AG04450 (cell line): ENCODE measurements around the gene KRT10. TPM values are rescaled to one million over a fixed set of nuclear protein-coding genes. Genes with fewer than 3 reads are reported as not detected.
A peak's percentile ranks its signal among the peaks of the same experiment; 100 is the strongest.

Experiments used
- CTCF ChIA-PET: fragments of 300-600, 350-600 bp; formaldehyde crosslinking; extraction: SDS; loops from one replicate; lab custom pipeline; 2022; ENCODE audit warnings: antibody characterized with exemption, inconsistent platforms; lab: Charles Lee
- POLR2A ChIA-PET: fragments of 350-600 bp; formaldehyde crosslinking; extraction: SDS; loops from one replicate; lab custom pipeline; 2021; ENCODE audit warnings: antibody characterized with exemption, inconsistent platforms; lab: Yijun Ruan, JAX
- DNase-seq: peaks from one replicate; pipeline ENCODE4 v3.0.0-alpha.2; 2011; ENCODE audit warnings: low read depth, low spot score
- H3K27ac ChIP-seq: one replicate; pipeline ENCODE4 v1.5.1; 2012; ENCODE audit warnings: low read depth, low read length, control low read depth
- H3K27me3 ChIP-seq: one replicate; pipeline ENCODE4 v1.6.0; 2012; ENCODE audit warnings: low read length; ENCODE audit not compliant: control insufficient read depth, insufficient read depth
- H3K4me3 ChIP-seq: 2 replicates; pipeline ENCODE4 v1.5.1; 2011; ENCODE audit warnings: mild to moderate bottlenecking, low read depth, low read length, control low read depth
- H3K9me3 ChIP-seq: 2 replicates; pipeline ENCODE4 v1.5.1; 2012; ENCODE audit warnings: low read length; ENCODE audit not compliant: control insufficient read depth, insufficient read depth
- polyA plus RNA-seq: library from polyadenylated mRNA; depleted of rRNA; stranded (reverse); fragments of >200 nt; gene quantifications from 2 replicates; pipeline ENCODE4 v1.2.3, GENCODE V29; 2011
- TF ChIP-seq, protein P1 (sequence below): IDR thresholded peaks from 2 replicates; pipeline ENCODE4 v1.5.1; 2011; ENCODE audit warnings: low read depth, low read length, control low read depth, inconsistent platforms

Gene KRT10
- polyA plus RNA-seq, 1 experiment: 35.8 TPM

DNA sequence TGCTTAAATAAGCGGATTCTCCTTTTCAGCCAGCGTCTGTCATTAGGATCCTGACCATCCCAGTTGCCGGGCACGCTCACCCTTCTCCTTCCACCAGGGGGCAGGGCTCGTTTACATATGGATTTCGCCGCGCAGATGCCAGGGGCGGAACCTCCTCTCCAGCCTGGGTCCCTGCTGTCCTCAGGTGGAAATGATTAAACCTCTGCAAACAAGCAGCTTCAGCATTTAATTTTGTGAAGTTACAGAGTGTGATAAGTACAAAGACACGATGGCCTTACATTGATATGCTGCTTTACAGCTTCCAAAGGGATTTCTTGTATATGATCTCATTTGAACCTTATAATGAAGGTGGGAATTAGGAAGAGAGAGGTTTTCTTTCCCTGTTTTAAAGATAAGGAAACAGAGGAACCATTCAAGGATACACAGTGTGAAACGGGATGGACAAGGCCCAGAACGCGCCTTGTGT lies 18.8 kb downstream of the KRT10 start:
- Histone ChIP-seq H3K27ac (no peak overlapping the region), H3K27me3 (peaks cover 33% of the 10 kb centered on the region), H3K4me3 (no peak overlapping the region), H3K9me3 (no peaks in the 10 kb centered on the region)
- TF ChIP-seq, protein P1, sequence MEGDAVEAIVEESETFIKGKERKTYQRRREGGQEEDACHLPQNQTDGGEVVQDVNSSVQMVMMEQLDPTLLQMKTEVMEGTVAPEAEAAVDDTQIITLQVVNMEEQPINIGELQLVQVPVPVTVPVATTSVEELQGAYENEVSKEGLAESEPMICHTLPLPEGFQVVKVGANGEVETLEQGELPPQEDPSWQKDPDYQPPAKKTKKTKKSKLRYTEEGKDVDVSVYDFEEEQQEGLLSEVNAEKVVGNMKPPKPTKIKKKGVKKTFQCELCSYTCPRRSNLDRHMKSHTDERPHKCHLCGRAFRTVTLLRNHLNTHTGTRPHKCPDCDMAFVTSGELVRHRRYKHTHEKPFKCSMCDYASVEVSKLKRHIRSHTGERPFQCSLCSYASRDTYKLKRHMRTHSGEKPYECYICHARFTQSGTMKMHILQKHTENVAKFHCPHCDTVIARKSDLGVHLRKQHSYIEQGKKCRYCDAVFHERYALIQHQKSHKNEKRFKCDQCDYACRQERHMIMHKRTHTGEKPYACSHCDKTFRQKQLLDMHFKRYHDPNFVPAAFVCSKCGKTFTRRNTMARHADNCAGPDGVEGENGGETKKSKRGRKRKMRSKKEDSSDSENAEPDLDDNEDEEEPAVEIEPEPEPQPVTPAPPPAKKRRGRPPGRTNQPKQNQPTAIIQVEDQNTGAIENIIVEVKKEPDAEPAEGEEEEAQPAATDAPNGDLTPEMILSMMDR: peak; percentile 95
- peak; percentile 16 for DNase-seq
- ChIA-PET CTCF (interaction anchor here (0.6 to 4.5 kb wide), 14 partner anchors 11 to 863 kb away, joined by 3 to 34 read pairs (median 4); no protein-coding TSS in a partner anchor), POLR2A (no interaction called here)

- Histone ChIP-seq H3K27me3 (peaks cover 29% of the 10 kb centered on the region), H3K4me3 (no peak overlapping the region), H3K27ac (no peak overlapping the region), H3K9me3 (no peaks in the 10 kb centered on the region; the same call in 1 of the 2 replicates)
- no peak for DNase-seq
- TF ChIP-seq, protein P1: no peak
- ChIA-PET POLR2A (no interaction called here), CTCF (interaction anchor here (1.0 to 1.1 kb wide), 3 partner anchors 862 to 866 kb away, joined by 3 read pairs; no protein-coding TSS in a partner anchor)
These were observed 21.3 kb downstream of the KRT10 start for GRCh38 chr17:40801157-40801556.

GRCh38 chr17:40800381-40800780 lies 22.0 kb downstream of the KRT10 start:
- DNase-seq: no peak
- ChIA-PET POLR2A (no interaction called here), CTCF (interaction anchor here (0.5 to 1.1 kb wide), 3 partner anchors 849 to 867 kb away, joined by 3 read pairs; no protein-coding TSS in a partner anchor)
- Histone ChIP-seq H3K27me3 (peaks cover 32% of the 10 kb centered on the region), H3K9me3 (no peaks in the 10 kb centered on the region; the same call in 1 of the 2 replicates), H3K4me3 (no peak overlapping the region), H3K27ac (no peak overlapping the region)
- TF ChIP-seq, protein P1: no peak

DNA sequence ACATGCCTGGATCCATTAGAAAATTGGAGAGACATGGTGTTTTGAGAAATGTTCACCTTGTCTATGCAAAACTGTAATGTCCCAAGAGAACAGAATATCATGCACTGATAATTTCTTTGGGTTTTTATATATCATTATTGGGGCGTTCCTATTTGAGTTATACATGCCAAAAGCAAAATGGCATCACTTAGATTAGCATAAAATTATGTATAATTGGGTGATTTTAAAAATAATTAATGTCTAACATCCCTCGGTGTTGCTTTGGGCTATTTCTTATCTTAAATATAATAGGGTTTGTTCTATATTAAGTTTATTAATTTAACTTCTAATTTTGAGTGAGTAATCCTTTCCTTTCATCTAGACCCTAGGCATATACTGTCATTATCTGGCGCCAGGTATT lies 22.6 kb downstream of the KRT10 start, which contains the start of gene KRT28:
Gene KRT28 (minus strand): TSS at position 101 of the 400 bp plus-strand sequence. CDS start 66 bp downstream, at position 35.
- TF ChIP-seq, protein P1: no peak
- peaks cover 34% of the 10 kb centered on the region for H3K27me3 ChIP-seq
- DNase-seq: no peak
- ChIA-PET CTCF (interaction anchor here (1.1 kb wide), 2 partner anchors 863 to 868 kb away, joined by 3 read pairs; no protein-coding TSS in a partner anchor), POLR2A (no interaction called here)
- H3K4me3 ChIP-seq: no peak within 1 kb of the TSS
- H3K27ac ChIP-seq: no peak within 1 kb of the TSS
- H3K9me3 ChIP-seq: no peaks in the 10 kb centered on the region; the same call in 1 of the 2 replicates

- TF ChIP-seq, protein P1: no peak
- POLR2A ChIA-PET: no interaction called here
- H3K27me3 ChIP-seq: peaks cover 41% of the 10 kb centered on the region
- no peak for DNase-seq
- H3K27ac ChIP-seq: no peak overlapping the region
- CTCF ChIA-PET: no interaction called here
- no peaks in the 10 kb centered on the region; the same call in 1 of the 2 replicates for H3K9me3 ChIP-seq
- H3K4me3 ChIP-seq: no peak overlapping the region
These were observed 25.6 kb downstream of the KRT10 start for GRCh38 chr17:40796846-40797245.
